SK-N-SH (cell line): ENCODE data around the gene SPOCK1. TPM values are rescaled to one million over a fixed set of nuclear protein-coding genes. Genes with fewer than 3 reads are reported as not detected.

Source experiments
- CTCF ChIA-PET: fragments of 300-600, 350-600 bp; formaldehyde crosslinking; extraction: SDS; loops from one replicate; lab custom pipeline; 2021; lab: Yijun Ruan, JAX
- POLR2A ChIA-PET: fragments of 350-600 bp; sonication (Branson Sonifier 250); formaldehyde crosslinking; extraction: SDS; loops from one replicate; lab custom pipeline; 2020; ENCODE audit warnings: antibody characterized with exemption, inconsistent platforms; lab: Yijun Ruan, JAX
- DNase-seq: peaks from one replicate; pipeline ENCODE4 v3.0.0; 2012
- H2AFZ ChIP-seq: fragments of 200-600 bp; sonication (generic); 2 replicates; pipeline ENCODE4 v1.8.1; 2016; ENCODE audit warnings: antibody characterized with exemption, mild to moderate bottlenecking, low read depth
- H3F3A ChIP-seq: fragments of 200-600 bp; sonication (generic); replicated peaks from 2 replicates; pipeline ENCODE3; 2016; ENCODE audit warnings: antibody characterized with exemption, mild to moderate bottlenecking; ENCODE audit not compliant: insufficient read depth
- H3K27ac ChIP-seq, 2 experiments: fragments of 200-500 bp in 1 of 2; fragments of 200-600 bp in 1 of 2; sonication (Bioruptor generic) in 1 of 2; sonication (generic), shearing (Covaris generic) in 1 of 2; 2 replicates each; pipeline versions ENCODE4 v1.5.1 to v1.6.1; 2014 to 2016; ENCODE audit warnings: low read depth in 2 of 2, inconsistent platforms in 1 of 2, low read length in 1 of 2, mild to moderate bottlenecking in 1 of 2, mixed read lengths in 1 of 2
- H3K27me3 ChIP-seq: fragments of 200-600 bp; sonication (generic), shearing (Covaris generic); 2 replicates; pipeline ENCODE4 v1.6.1; 2016; ENCODE audit warnings: mixed run types; ENCODE audit not compliant: insufficient read depth
- H3K36me3 ChIP-seq, 2 experiments: fragments of 200-500 bp in 1 of 2; fragments of 200-600 bp in 1 of 2; sonication (Bioruptor generic) in 1 of 2; sonication (generic) in 1 of 2; replicated peaks in 1 of 2; 2 replicates each; pipeline versions ENCODE3 to v1.5.1; 2014 to 2016; ENCODE audit warnings: low read length in 1 of 2, mild to moderate bottlenecking in 1 of 2; ENCODE audit not compliant: insufficient read depth in 2 of 2, control insufficient read depth in 1 of 2
- H3K4me1 ChIP-seq, 2 experiments: fragments of 200-500 bp in 1 of 2; fragments of 200-600 bp in 1 of 2; sonication (Bioruptor generic) in 1 of 2; sonication (generic), shearing (Covaris generic) in 1 of 2; 2 replicates each; pipeline versions ENCODE4 v1.5.1 to v1.6.1; 2014 to 2016; ENCODE audit warnings: low read depth in 1 of 2, low read length in 1 of 2, mixed run types in 1 of 2; ENCODE audit not compliant: insufficient read depth in 2 of 2, control insufficient read depth in 1 of 2
- H3K4me2 ChIP-seq: fragments of 200-600 bp; sonication (generic), shearing (Covaris generic); 2 replicates; pipeline ENCODE4 v1.6.1; 2017; ENCODE audit warnings: mixed run types
- H3K4me3 ChIP-seq, 2 experiments: fragments of 200-500 bp in 1 of 2; fragments of 200-600 bp in 1 of 2; sonication (Bioruptor generic) in 1 of 2; sonication (generic), shearing (Covaris generic) in 1 of 2; 2 replicates each; pipeline versions ENCODE4 v1.5.1 to v1.8.1; 2014 to 2016; ENCODE audit warnings: low read depth in 2 of 2, inconsistent platforms in 1 of 2, low read length in 1 of 2, mild to moderate bottlenecking in 1 of 2, mixed read lengths in 1 of 2, moderate library complexity in 1 of 2
- H3K79me2 ChIP-seq: fragments of 200-600 bp; sonication (generic); 2 replicates; pipeline ENCODE4 v1.8.1; 2017; ENCODE audit warnings: mild to moderate bottlenecking; ENCODE audit not compliant: insufficient read depth
- H3K9ac ChIP-seq: fragments of 200-600 bp; sonication (generic); 2 replicates; pipeline ENCODE4 v1.6.1; 2017; ENCODE audit warnings: mixed run types
- H3K9me2 ChIP-seq: fragments of 200-600 bp; sonication (generic); 2 replicates; pipeline ENCODE4 v1.6.1; 2017; ENCODE audit warnings: mixed run types
- H3K9me3 ChIP-seq: fragments of 200-600 bp; sonication (generic); 2 replicates; pipeline ENCODE4 v1.6.1; 2017; ENCODE audit warnings: mixed run types, mild to moderate bottlenecking, moderate library complexity
- H4K20me1 ChIP-seq: fragments of 200-600 bp; sonication (generic); 2 replicates; pipeline ENCODE4 v1.6.1; 2017; ENCODE audit warnings: mild to moderate bottlenecking, mixed run types; ENCODE audit not compliant: insufficient read depth
- CHD2 ChIP-seq: fragments of 150-350 bp; IDR thresholded peaks from 2 replicates; pipeline ENCODE4 v1.6.1; 2018; ENCODE audit warnings: low read length; ENCODE audit not compliant: partially characterized antibody
- EP300 ChIP-seq, 2 experiments: IDR thresholded peaks; 2 replicates each; pipeline versions ENCODE4 v1.4.0 to v1.6.1; 2012; ENCODE audit warnings: borderline replicate concordance in 1 of 2, low read depth in 1 of 2, low read length in 1 of 2
- FOSL2 ChIP-seq: IDR thresholded peaks from 2 replicates; pipeline ENCODE4 v1.4.0; 2012; ENCODE audit warnings: low read depth, mild to moderate bottlenecking, moderate library complexity, borderline replicate concordance
- FOXM1 ChIP-seq: IDR thresholded peaks from 2 replicates; pipeline ENCODE4 v1.4.0; 2012; ENCODE audit warnings: low read depth, mild to moderate bottlenecking
- GATA2 ChIP-seq: sonication (generic); formaldehyde crosslinking; IDR thresholded peaks from 2 replicates; pipeline ENCODE4 v1.5.0; 2020; ENCODE audit warnings: mild to moderate bottlenecking, missing genetic modification reagents
- MXI1 ChIP-seq: IDR thresholded peaks from 2 replicates; pipeline ENCODE4 v1.6.1; 2012; ENCODE audit warnings: mild to moderate bottlenecking, low read depth, low read length, improper control_type of control experiment
- NFIC ChIP-seq: IDR thresholded peaks from 2 replicates; pipeline ENCODE4 v1.4.0; 2012; ENCODE audit warnings: borderline replicate concordance
- RCOR1 ChIP-seq: fragments of 150-350 bp; IDR thresholded peaks from 2 replicates; pipeline ENCODE4 v1.6.1; 2017; ENCODE audit warnings: antibody characterized with exemption, low read length
- RFX5 ChIP-seq: IDR thresholded peaks from 2 replicates; pipeline ENCODE4 v1.6.1; 2012; ENCODE audit warnings: mild to moderate bottlenecking, improper control_type of control experiment, low read length
- TAF1 ChIP-seq: IDR thresholded peaks from 2 replicates; pipeline ENCODE4 v1.6.1; 2012; ENCODE audit warnings: low read depth, mild to moderate bottlenecking, low read length, moderate library complexity, borderline replicate concordance
- TCF12 ChIP-seq: IDR thresholded peaks from 2 replicates; pipeline ENCODE4 v1.4.0; 2012
- WGBS: methylation state at CpG from one replicate; pipeline ENCODE4 v1.1.6; 2017; ENCODE audit warnings: low lambda C conversion rate; 5-methylcytosine and 5-hydroxymethylcytosine counted together
- polyA plus RNA-seq, 3 experiments: library from polyadenylated mRNA; depleted of rRNA; stranded (reverse); fragments of >200 nt; gene quantifications; 2 replicates each; pipeline ENCODE4 v1.2.3, GENCODE V29; 2012
- TF ChIP-seq, protein P1 (sequence below): IDR thresholded peaks from 2 replicates; pipeline ENCODE4 v1.4.0; 2012; ENCODE audit warnings: low read depth, borderline replicate concordance
- TF ChIP-seq, protein P2 (sequence below): IDR thresholded peaks from 2 replicates; pipeline ENCODE4 v1.4.0; 2012; ENCODE audit warnings: low read depth
- TF ChIP-seq, protein P3 (sequence below): IDR thresholded peaks from 2 replicates; pipeline ENCODE4; 2012
- TF ChIP-seq, protein P4 (sequence below): fragments of 150-350 bp; IDR thresholded peaks from 2 replicates; pipeline ENCODE4 v1.6.1; 2017; ENCODE audit warnings: antibody characterized with exemption, low read length, low read depth, borderline replicate concordance

The SPOCK1 gene
- polyA plus RNA-seq, 1 of the 3 experiments (the other 2 are of a cell fraction): 11.3 TPM

DNA sequence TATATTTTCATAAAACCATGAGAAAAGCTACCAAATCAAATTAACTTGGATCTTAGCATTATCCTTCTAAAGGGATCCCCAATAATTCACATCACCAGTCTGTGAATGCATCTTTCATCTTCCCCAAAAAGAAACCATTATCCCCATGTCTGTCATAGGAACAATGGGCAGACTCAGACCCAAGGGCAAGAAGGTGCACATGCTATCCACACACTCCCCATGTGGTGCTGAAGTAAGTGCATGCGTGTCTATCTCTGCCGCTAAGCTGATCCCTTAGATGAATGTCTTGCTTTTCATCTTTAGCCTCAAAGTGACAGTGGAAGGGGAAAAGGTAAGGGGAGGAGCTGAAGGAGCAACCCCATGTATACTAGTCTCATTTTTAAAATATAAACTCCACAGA, 10.2 kb downstream of the SPOCK1 start:
- H4K20me1 ChIP-seq: no peaks in the 10 kb centered on the region
- no peaks in the 10 kb centered on the region for H3K9me2 ChIP-seq
- H3K27ac ChIP-seq: no peak overlapping the region
- DNase-seq: no peak
- no peak overlapping the region for H3K9ac ChIP-seq
- no peak overlapping the region for H3K4me2 ChIP-seq
- WGBS: 87% methylated on average over 2 of the region's 2 CpGs
- no peak overlapping the region for H3K4me3 ChIP-seq
- H3K36me3 ChIP-seq: no peaks in the 10 kb centered on the region
- no peaks in the 10 kb centered on the region for H3K27me3 ChIP-seq
- ChIA-PET POLR2A (interaction anchor here (0.8 kb wide), 1 partner anchor 28 kb away, joined by 3 read pairs; no protein-coding TSS in a partner anchor), CTCF (interaction anchor here (0.8 to 3.7 kb wide), 3 partner anchors 158 to 171 kb away, joined by 3 to 30 read pairs (median 4); no protein-coding TSS in a partner anchor)
- no peak overlapping the region for H2AFZ ChIP-seq
- peaks cover 0 to 16% of the 10 kb centered on the region in 2 experiments; a peak in 2 of 4 replicates for H3K4me1 ChIP-seq
- H3K79me2 ChIP-seq: peaks cover 83% of the 10 kb centered on the region
- H3F3A ChIP-seq: peaks cover 31% of the 10 kb centered on the region
- TF ChIP-seq FOXM1 (no peak), NFIC (no peak), FOSL2 (no peak), EP300 (IDR thresholded peaks at IDR 0.05; ENCODE audit: borderline replicate concordance in 1 of 2, low read depth in 1 of 2, low read length in 1 of 2) (no peak), GATA2 (CRISPR knock-in tag) (no peak), MXI1 (no peak), TCF12 (no peak)
- TF ChIP-seq, protein P1, sequence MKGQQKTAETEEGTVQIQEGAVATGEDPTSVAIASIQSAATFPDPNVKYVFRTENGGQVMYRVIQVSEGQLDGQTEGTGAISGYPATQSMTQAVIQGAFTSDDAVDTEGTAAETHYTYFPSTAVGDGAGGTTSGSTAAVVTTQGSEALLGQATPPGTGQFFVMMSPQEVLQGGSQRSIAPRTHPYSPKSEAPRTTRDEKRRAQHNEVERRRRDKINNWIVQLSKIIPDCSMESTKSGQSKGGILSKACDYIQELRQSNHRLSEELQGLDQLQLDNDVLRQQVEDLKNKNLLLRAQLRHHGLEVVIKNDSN: no peak
- TF ChIP-seq, protein P2, sequence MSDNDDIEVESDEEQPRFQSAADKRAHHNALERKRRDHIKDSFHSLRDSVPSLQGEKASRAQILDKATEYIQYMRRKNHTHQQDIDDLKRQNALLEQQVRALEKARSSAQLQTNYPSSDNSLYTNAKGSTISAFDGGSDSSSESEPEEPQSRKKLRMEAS: no peak
- TF ChIP-seq, protein P3, sequence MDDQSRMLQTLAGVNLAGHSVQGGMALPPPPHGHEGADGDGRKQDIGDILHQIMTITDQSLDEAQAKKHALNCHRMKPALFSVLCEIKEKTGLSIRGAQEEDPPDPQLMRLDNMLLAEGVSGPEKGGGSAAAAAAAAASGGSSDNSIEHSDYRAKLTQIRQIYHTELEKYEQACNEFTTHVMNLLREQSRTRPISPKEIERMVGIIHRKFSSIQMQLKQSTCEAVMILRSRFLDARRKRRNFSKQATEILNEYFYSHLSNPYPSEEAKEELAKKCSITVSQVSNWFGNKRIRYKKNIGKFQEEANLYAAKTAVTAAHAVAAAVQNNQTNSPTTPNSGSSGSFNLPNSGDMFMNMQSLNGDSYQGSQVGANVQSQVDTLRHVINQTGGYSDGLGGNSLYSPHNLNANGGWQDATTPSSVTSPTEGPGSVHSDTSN: no peak
- no peaks in the 10 kb centered on the region for H3K9me3 ChIP-seq

DNA sequence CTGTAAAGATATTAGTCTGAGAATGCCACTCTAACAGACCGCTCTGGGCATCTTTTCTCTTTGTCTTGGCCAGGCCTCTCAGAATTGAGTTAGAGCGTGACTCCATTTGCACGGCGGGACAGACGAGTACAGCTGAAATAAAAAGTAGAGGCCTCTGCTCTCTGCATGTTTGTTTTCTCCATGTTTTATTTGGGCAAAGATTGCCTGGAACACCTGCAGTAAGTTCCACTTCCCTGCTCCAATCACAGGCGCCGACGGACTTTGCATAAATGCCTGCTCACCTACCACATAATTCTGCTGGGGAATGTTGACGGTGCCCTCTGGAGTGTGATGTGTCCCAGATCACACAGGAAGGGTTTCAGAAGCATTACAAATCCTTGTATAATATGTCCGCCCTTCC, 10.6 kb downstream of the SPOCK1 start:
- H2AFZ ChIP-seq: no peak overlapping the region
- POLR2A ChIA-PET: no interaction called here
- 93% methylated on average over 10 of the region's 10 CpGs for WGBS
- H3K9ac ChIP-seq: no peak overlapping the region
- no peak for DNase-seq
- H3K27me3 ChIP-seq: no peaks in the 10 kb centered on the region
- H3K9me2 ChIP-seq: no peaks in the 10 kb centered on the region
- no peak overlapping the region for H3K4me2 ChIP-seq
- TF ChIP-seq, protein P4, sequence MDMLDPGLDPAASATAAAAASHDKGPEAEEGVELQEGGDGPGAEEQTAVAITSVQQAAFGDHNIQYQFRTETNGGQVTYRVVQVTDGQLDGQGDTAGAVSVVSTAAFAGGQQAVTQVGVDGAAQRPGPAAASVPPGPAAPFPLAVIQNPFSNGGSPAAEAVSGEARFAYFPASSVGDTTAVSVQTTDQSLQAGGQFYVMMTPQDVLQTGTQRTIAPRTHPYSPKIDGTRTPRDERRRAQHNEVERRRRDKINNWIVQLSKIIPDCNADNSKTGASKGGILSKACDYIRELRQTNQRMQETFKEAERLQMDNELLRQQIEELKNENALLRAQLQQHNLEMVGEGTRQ: no peak
- TF ChIP-seq, protein P2: no peak
- TF ChIP-seq CHD2 (no peak), RFX5 (no peak), RCOR1 (no peak), TAF1 (no peak)
- peaks cover 0 to 3% of the 10 kb centered on the region in 2 experiments for H3K36me3 ChIP-seq
- H4K20me1 ChIP-seq: no peaks in the 10 kb centered on the region
- no peak overlapping the region for H3K27ac ChIP-seq
- H3K9me3 ChIP-seq: no peaks in the 10 kb centered on the region
- CTCF ChIA-PET: interaction anchor here (0.8 to 1.0 kb wide), 2 partner anchors 10 to 171 kb away, joined by 4 read pairs; partner anchors contain the start of gene SPOCK1
- no peak overlapping the region for H3K4me3 ChIP-seq
- H3K79me2 ChIP-seq: peaks cover 83% of the 10 kb centered on the region
- peaks cover 31% of the 10 kb centered on the region for H3F3A ChIP-seq
- H3K4me1 ChIP-seq: peaks cover 0 to 16% of the 10 kb centered on the region in 2 experiments; a peak in 2 of 4 replicates
